NCI-H524 (cell line): ENCODE results near the gene DEPDC4.
"Not testable (repeated sequence)": the region's sequence is repeated elsewhere in the genome, so short reads cannot be mapped to it uniquely, and the experiment has no call there.

ENCODE experiments used
- DNase-seq, 2 experiments: peaks; one replicate each; lab custom pipeline; 2025; lab: John Stamatoyannopoulos, UW

DEPDC4 gene

GRCh38 chr12:100263131-100263530 lies 3.7 kb downstream of the DEPDC4 start:
- no peak for DNase-seq

- DNase-seq: no peak
Observed at GRCh38 chr12:100258127-100258526, 8.8 kb downstream of the DEPDC4 start.

GRCh38 chr12:100254876-100255275 lies 12.0 kb downstream of the DEPDC4 start:
- DNase-seq: no peak

- no peak for DNase-seq
Observed at GRCh38 chr12:100253437-100253836, 13.4 kb downstream of the DEPDC4 start.

- peak in 1 of 2 experiments; percentile 2 for DNase-seq
Observed at GRCh38 chr12:100251917-100252316, 15.0 kb downstream of the DEPDC4 start.

GRCh38 chr12:100249941-100250340 lies 16.9 kb downstream of the DEPDC4 start:
- no peak for DNase-seq

GRCh38 chr12:100248886-100249285 lies 18.0 kb downstream of the DEPDC4 start:
- no peak for DNase-seq

GRCh38 chr12:100247765-100248164 lies 19.1 kb downstream of the DEPDC4 start:
- DNase-seq: no peak

- DNase-seq: no peak
Observed at GRCh38 chr12:100243137-100243536, 23.7 kb downstream of the DEPDC4 start.

- no peak for DNase-seq
Observed at GRCh38 chr12:100239589-100239988, 27.3 kb downstream of the DEPDC4 start.

GRCh38 chr12:100238801-100239200 lies 28.1 kb downstream of the DEPDC4 start:
- no peak for DNase-seq

- peak in 1 of 2 experiments; percentile 43 for DNase-seq
Observed at GRCh38 chr12:100234591-100235304, 32.1 kb downstream of the DEPDC4 start.

GRCh38 chr12:100234166-100234565 lies 32.7 kb downstream of the DEPDC4 start:
- no peak for DNase-seq

GRCh38 chr12:100231873-100232272 lies 35.0 kb downstream of the DEPDC4 start:
- DNase-seq: not testable (repeated sequence)

- no peak for DNase-seq
Observed at GRCh38 chr12:100229876-100230275, 37.0 kb downstream of the DEPDC4 start.

GRCh38 chr12:100229036-100229635 lies 37.7 kb downstream of the DEPDC4 start:
- peak in 1 of 2 experiments; percentile 44 for DNase-seq

- DNase-seq: no peak
Observed at GRCh38 chr12:100225491-100225890, 41.4 kb downstream of the DEPDC4 start.

GRCh38 chr12:100222173-100222572 lies 44.7 kb downstream of the DEPDC4 start:
- DNase-seq: not testable (repeated sequence)

GRCh38 chr12:100221523-100221922 lies 45.4 kb downstream of the DEPDC4 start:
- DNase-seq: no peak

- no peak for DNase-seq
Observed at GRCh38 chr12:100219328-100220109, 47.4 kb downstream of the DEPDC4 start.

- no peak for DNase-seq
Observed at GRCh38 chr12:100216337-100216736, 50.5 kb downstream of the DEPDC4 start.

- no peak for DNase-seq
Observed at GRCh38 chr12:100215209-100215608, 51.7 kb downstream of the DEPDC4 start.

- no peak for DNase-seq
Observed at GRCh38 chr12:100214518-100214917, 52.4 kb downstream of the DEPDC4 start.
